HG03060 (cell line): ENCODE measurements around the gene TRIB2.
"Not testable (repeated sequence)": the region's sequence is repeated elsewhere in the genome, so short reads cannot be mapped to it uniquely, and the experiment has no call there.

Source experiments
- ATAC-seq: cut with Tn5 transposase; IDR thresholded peaks from one replicate; pipeline ENCODE4 v1.9.1; 2021; ENCODE audit warnings: low read depth, moderate number of reproducible peaks; ENCODE audit not compliant: unreplicated experiment

The TRIB2 gene

GRCh38 chr2:12716282-12717190 lies at the start of gene TRIB2:
TRIB2 (plus strand) TSS chr2:12716936; CDS start chr2:12718308, 1,372 bp downstream.
- ATAC-seq = no peak

GRCh38 chr2:12669036-12669435 lies 47.7 kb upstream of the TRIB2 start:
- no peak for ATAC-seq

GRCh38 chr2:12672711-12673315 lies 43.9 kb upstream of the TRIB2 start:
- ATAC-seq = no peak

GRCh38 chr2:12674644-12675328 lies 42.0 kb upstream of the TRIB2 start:
- ATAC-seq = no peak

- ATAC-seq = no peak
These were observed 41.4 kb upstream of the TRIB2 start for GRCh38 chr2:12675352-12675795.

GRCh38 chr2:12675801-12676200 lies 40.9 kb upstream of the TRIB2 start:
- no peak for ATAC-seq

GRCh38 chr2:12676771-12677170 lies 40.0 kb upstream of the TRIB2 start:
- ATAC-seq = no peak

- ATAC-seq = no peak
These were observed 38.5 kb upstream of the TRIB2 start for GRCh38 chr2:12678186-12678585.

- ATAC-seq = no peak
These were observed 37.1 kb upstream of the TRIB2 start for GRCh38 chr2:12679550-12680072.

GRCh38 chr2:12680115-12680514 lies 36.6 kb upstream of the TRIB2 start:
- ATAC-seq = not testable (repeated sequence)

GRCh38 chr2:12682017-12682416 lies 34.7 kb upstream of the TRIB2 start:
- no peak for ATAC-seq

GRCh38 chr2:12683457-12684100 lies 33.2 kb upstream of the TRIB2 start:
- ATAC-seq = no peak

GRCh38 chr2:12684471-12684936 lies 32.2 kb upstream of the TRIB2 start:
- no peak for ATAC-seq

- no peak for ATAC-seq
These were observed 31.6 kb upstream of the TRIB2 start for GRCh38 chr2:12685145-12685544.

GRCh38 chr2:12685956-12686355 lies 30.8 kb upstream of the TRIB2 start:
- no peak for ATAC-seq

- no peak for ATAC-seq
These were observed 29.9 kb upstream of the TRIB2 start for GRCh38 chr2:12686708-12687283.

GRCh38 chr2:12688091-12688490 lies 28.6 kb upstream of the TRIB2 start:
- no peak for ATAC-seq

- no peak for ATAC-seq
These were observed 27.8 kb upstream of the TRIB2 start for GRCh38 chr2:12688893-12689292.

GRCh38 chr2:12693509-12693908 lies 23.2 kb upstream of the TRIB2 start:
- no peak for ATAC-seq
